ENCODE data around the gene ACP6. TPM values are rescaled to one million over a fixed set of nuclear protein-coding genes. Genes with fewer than 3 reads are reported as not detected.

The ACP6 gene
- total RNA-seq, 2 experiments from 2014 or later, result 11.1 to 11.7 TPM

DNA sequence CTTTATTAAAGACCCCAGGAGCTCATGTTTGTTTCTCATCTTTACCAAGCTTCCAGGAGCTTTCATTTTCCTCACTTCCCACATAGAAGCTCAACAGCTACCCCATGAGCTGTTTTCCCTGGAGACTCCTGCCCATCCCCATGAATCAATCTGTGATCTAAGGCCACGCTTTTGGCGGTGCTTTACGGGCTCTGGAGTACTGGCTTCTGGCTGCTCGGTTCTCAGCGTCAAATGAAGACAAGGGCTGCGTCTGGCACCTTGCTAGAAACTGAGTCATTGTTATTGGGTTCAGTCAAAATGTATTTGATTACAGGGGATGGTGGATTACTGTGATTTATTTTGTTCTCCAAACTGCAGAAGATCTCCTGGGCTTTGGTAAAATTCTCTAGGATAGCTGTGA lies 39.9 kb downstream of the ACP6 start:
- DNase-seq (no peak), ATAC-seq (no peak)
- H3K36me3 Mint-ChIP-seq (ENCODE audit: low read depth), result peaks cover 4% of the 10 kb centered on the region
- no peaks in the 10 kb centered on the region for H3K27me3 Mint-ChIP-seq
- no peaks in the 10 kb centered on the region for H3K9me3 Mint-ChIP-seq (ENCODE audit: low read depth)
- no peak overlapping the region for H3K4me3 Mint-ChIP-seq
- H3K4me1 Mint-ChIP-seq, result peaks cover 35% of the 10 kb centered on the region
- POLR2A ChIA-PET, result no interaction called here
- H3K27ac Mint-ChIP-seq, result no peak overlapping the region
- intact Hi-C loops (cut with DNase I, micrococcal nuclease), result no loop called here
- CTCF ChIA-PET, result interaction anchor here (0.7 to 1.9 kb wide), 8 partner anchors 9 to 168 kb away, joined by 3 to 7 read pairs (median 4); no protein-coding TSS in a partner anchor

DNA sequence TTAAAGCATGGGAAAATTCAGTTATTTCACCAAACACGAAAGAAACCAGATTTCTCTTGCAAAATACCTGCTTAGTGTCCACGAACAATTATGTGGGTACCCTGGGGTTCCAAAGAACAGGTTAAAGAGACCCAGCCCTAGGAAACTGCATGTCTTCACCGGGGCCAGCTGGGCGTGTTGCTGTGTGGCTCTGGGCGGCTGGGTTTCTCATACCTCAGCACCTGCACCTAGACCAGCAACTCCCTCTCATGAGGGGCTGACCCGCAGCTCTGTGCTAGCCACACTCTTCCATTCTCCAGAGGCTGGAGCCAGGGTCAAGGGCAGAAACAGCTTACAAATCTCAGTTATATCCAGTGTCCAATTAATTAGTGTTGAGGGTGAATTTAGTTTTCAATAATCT lies 40.3 kb downstream of the ACP6 start:
- POLR2A ChIA-PET, result no interaction called here
- intact Hi-C loops (cut with DNase I, micrococcal nuclease), result no loop called here
- Mint-ChIP-seq H3K36me3 (ENCODE audit: low read depth) (peaks cover 7% of the 10 kb centered on the region), H3K27ac (no peak overlapping the region), H3K4me1 (peaks cover 35% of the 10 kb centered on the region), H3K4me3 (no peak overlapping the region), H3K9me3 (ENCODE audit: low read depth) (no peaks in the 10 kb centered on the region), H3K27me3 (no peaks in the 10 kb centered on the region)
- ATAC-seq (no peak), DNase-seq (no peak)
- CTCF ChIA-PET, result interaction anchor here (0.7 to 1.9 kb wide), 8 partner anchors 9 to 168 kb away, joined by 3 to 7 read pairs (median 4); no protein-coding TSS in a partner anchor

DNA sequence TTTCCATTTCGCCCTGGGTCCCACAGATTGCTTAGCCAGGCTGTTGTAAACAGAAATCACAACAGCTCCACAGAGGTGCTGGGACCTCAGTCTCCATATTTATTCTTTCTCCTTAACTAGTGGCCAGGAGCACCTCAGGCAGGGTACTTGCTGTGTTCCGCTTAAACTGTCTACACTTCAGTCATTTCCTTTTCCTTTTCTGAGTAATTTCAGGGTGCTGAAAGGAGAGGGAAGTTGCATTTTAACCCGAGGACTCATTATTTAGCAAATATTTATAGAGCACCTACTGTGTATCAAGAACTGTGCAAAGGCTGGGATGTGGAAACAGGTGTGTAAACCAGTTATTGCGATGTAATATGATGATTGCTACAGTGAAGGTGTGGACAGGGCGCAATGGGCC lies 41.9 kb downstream of the ACP6 start:
- DNase-seq (no peak), ATAC-seq (no peak)
- Mint-ChIP-seq H3K36me3 (ENCODE audit: low read depth) (peaks cover 11% of the 10 kb centered on the region), H3K9me3 (ENCODE audit: low read depth) (no peaks in the 10 kb centered on the region), H3K4me1 (peaks cover 35% of the 10 kb centered on the region), H3K4me3 (no peak overlapping the region), H3K27ac (no peak overlapping the region), H3K27me3 (no peaks in the 10 kb centered on the region)
- intact Hi-C loops (cut with DNase I, micrococcal nuclease), result loop anchor here in 1 of 2 experiments (2.0 kb wide), 1 partner anchor 134 kb away; no protein-coding TSS in a partner anchor
- POLR2A ChIA-PET, result no interaction called here
- CTCF ChIA-PET, result interaction anchor here (0.6 to 4.9 kb wide), 6 partner anchors 11 to 122 kb away, joined by 3 to 23 read pairs (median 4); partner anchors contain the start of gene BCL9

DNA sequence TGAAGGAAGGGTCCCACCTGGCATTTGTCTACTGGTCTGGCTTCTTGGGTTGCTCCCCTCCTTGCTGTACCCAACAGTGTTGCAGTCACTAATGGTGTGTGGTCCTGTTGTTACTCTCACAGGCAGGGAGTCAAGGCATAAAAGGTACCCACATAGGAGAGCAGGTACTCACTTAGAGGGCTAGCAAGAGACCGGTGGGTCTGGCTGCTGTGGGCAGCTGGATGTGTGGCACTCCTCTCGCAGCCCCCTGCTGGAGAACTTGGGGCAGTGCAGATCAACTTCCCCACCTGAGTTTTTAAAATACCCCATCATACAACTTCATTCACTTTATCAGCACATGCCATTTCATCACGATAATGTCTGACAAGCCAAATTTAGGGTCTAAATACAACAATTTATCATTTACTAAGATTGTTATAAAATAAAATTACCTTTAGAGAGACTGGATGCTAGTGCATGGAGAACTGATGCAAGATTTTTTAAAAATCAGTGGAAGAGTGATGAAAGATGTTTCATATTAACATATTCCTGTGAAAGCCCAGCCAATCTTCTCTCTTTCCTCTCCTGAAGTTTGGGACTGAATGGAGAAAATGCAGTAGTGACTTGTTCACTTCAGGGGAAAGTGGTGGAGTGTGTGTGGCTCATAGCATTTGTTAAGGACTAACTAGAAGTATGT lies 42.8 kb downstream of the ACP6 start:
- ChIA-PET CTCF (interaction anchor here (0.7 to 4.9 kb wide), 20 partner anchors 8 to 292 kb away, joined by 3 to 23 read pairs (median 4); partner anchors contain the start of gene BCL9), POLR2A (no interaction called here)
- DNase-seq, result peak; percentile 72
- Mint-ChIP-seq H3K27ac (peak overlapping the region; percentile 29), H3K4me1 (peaks cover 35% of the 10 kb centered on the region), H3K27me3 (no peaks in the 10 kb centered on the region), H3K9me3 (ENCODE audit: low read depth) (no peaks in the 10 kb centered on the region), H3K4me3 (no peak overlapping the region), H3K36me3 (ENCODE audit: low read depth) (peaks cover 15% of the 10 kb centered on the region)
- peak; percentile 78 for ATAC-seq
- intact Hi-C loops (cut with DNase I, micrococcal nuclease), result loop anchor here (1.0 to 2.0 kb wide), 3 partner anchors 112 to 133 kb away; no protein-coding TSS in a partner anchor

DNA sequence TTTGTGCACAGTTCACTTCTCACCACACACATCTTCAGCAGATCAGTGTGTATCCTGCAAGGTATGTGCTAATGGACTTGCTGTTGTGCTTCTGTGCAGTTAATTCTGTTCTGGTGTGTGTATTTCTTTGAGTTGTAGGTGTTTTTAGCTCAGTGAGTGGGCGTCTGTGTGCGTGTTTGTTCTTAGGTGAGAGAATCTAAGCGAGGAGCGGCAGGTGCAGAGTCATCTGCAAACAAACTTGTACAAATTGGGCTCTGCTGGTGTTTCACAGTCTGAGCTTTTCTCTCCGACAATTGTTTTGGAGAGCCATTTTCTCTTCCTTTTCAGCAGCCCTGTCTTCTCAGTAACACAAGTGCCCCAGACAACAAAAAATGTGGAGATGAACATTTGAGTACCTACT lies 43.6 kb downstream of the ACP6 start:
- Mint-ChIP-seq H3K4me3 (no peak overlapping the region), H3K9me3 (ENCODE audit: low read depth) (no peaks in the 10 kb centered on the region), H3K27ac (peak overlapping the region; percentile 28), H3K36me3 (ENCODE audit: low read depth) (peaks cover 19% of the 10 kb centered on the region), H3K4me1 (peaks cover 35% of the 10 kb centered on the region), H3K27me3 (no peaks in the 10 kb centered on the region)
- peak; percentile 35 for ATAC-seq
- intact Hi-C loops (cut with DNase I, micrococcal nuclease), result loop anchor here (1.0 kb wide), 2 partner anchors 111 to 131 kb away; no protein-coding TSS in a partner anchor
- ChIA-PET CTCF (interaction anchor here (0.8 to 4.9 kb wide), 16 partner anchors 8 to 134 kb away, joined by 3 to 23 read pairs (median 4); a partner anchor contains a TSS), POLR2A (no interaction called here)
- DNase-seq, result no peak

DNA sequence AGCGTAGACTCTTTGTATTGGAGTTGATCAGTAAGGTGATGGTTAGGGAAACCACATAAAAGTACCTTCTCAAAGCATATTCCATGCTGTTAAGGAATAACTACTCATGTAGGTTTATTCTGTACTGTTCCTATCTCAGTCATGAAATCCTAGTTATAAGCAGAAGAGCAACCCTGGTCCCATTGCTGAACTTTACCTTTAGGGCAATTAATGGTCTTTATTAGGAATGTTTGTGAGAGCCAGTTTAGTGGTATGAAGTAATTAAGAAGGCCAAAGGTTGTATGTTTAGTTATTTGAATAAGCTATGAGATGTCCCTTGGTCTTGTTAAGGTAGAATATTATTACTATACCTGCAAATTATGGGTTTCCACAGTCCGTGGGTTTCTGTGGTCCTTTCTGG lies 44.0 kb downstream of the ACP6 start:
- intact Hi-C loops (cut with DNase I, micrococcal nuclease), result no loop called here
- ATAC-seq (no peak), DNase-seq (no peak)
- H3K27me3 Mint-ChIP-seq, result no peaks in the 10 kb centered on the region
- peaks cover 35% of the 10 kb centered on the region for H3K4me1 Mint-ChIP-seq
- H3K36me3 Mint-ChIP-seq (ENCODE audit: low read depth), result peaks cover 22% of the 10 kb centered on the region
- no peaks in the 10 kb centered on the region for H3K9me3 Mint-ChIP-seq (ENCODE audit: low read depth)
- no peak overlapping the region for H3K27ac Mint-ChIP-seq
- H3K4me3 Mint-ChIP-seq, result no peak overlapping the region
- CTCF ChIA-PET, result interaction anchor here (0.7 to 4.9 kb wide), 12 partner anchors 9 to 134 kb away, joined by 4 to 23 read pairs (median 5); a partner anchor contains a TSS
- POLR2A ChIA-PET, result no interaction called here

DNA sequence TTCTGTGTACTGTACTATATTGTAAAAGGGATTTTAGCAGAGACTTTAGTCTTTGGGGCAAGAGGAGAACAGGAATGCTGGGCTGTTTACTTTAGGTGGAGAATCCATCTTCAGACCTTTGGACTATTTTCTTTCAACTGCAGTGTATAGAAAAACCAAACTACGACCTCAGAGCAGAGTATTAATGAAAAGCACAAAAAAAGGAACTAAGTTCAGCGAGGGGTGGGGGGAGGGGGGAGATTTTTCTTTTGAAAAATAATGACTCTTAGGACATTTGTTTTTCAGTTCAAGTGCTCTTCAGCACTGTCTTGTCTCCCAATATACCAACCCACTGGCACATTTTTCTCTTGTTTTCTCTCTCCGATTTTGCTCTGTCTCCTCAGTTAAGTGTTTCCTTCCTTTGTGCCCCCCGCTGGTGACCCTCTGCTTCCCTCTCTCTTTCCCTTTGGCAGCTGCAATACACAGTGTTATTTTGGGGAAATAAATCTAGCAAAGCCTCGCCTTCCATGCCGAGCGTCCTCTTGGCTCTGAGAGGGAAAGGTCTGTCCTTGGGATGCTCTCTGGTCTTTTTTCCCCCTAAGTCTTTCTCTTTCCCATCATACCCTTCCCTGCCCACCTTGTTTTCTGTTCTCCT lies 44.8 kb downstream of the ACP6 start:
- POLR2A ChIA-PET, result no interaction called here
- CTCF ChIA-PET, result interaction anchor here (0.7 to 4.9 kb wide), 7 partner anchors 10 to 109 kb away, joined by 4 to 23 read pairs (median 5); a partner anchor contains a TSS

DNA sequence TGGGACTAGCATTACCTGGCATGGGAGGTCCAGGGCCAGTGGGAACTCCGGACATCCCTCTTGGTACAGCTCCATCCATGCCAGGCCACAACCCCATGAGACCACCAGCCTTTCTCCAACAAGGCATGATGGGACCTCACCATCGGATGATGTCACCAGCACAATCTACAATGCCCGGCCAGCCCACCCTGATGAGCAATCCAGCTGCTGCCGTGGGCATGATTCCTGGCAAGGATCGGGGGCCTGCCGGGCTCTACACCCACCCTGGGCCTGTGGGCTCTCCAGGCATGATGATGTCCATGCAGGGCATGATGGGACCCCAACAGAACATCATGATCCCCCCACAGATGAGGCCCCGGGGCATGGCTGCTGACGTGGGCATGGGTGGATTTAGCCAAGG lies 45.8 kb downstream of the ACP6 start:
- DNase-seq (no peak), ATAC-seq (no peak)
- no peaks in the 10 kb centered on the region for H3K27me3 Mint-ChIP-seq
- H3K9me3 Mint-ChIP-seq (ENCODE audit: low read depth), result no peaks in the 10 kb centered on the region
- intact Hi-C loops (cut with DNase I, micrococcal nuclease), result no loop called here
- CTCF ChIA-PET, result interaction anchor here (4.9 kb wide), 1 partner anchor 108 kb away, joined by 23 read pairs; no protein-coding TSS in a partner anchor
- no peak overlapping the region for H3K27ac Mint-ChIP-seq
- H3K4me1 Mint-ChIP-seq, result peaks cover 30% of the 10 kb centered on the region
- POLR2A ChIA-PET, result no interaction called here
- no peak overlapping the region for H3K4me3 Mint-ChIP-seq
- peaks cover 36% of the 10 kb centered on the region for H3K36me3 Mint-ChIP-seq (ENCODE audit: low read depth)

More for the DNA sequence above, 44.8 kb downstream of the ACP6 start:
- H3K4me1 Mint-ChIP-seq, result peaks cover 35% of the 10 kb centered on the region
- peak overlapping the region; percentile 21 for H3K27ac Mint-ChIP-seq
- intact Hi-C loops (cut with DNase I, micrococcal nuclease), result no loop called here
- ATAC-seq (no peak), DNase-seq (no peak)
- no peaks in the 10 kb centered on the region for H3K27me3 Mint-ChIP-seq
- no peaks in the 10 kb centered on the region for H3K9me3 Mint-ChIP-seq (ENCODE audit: low read depth)
- H3K36me3 Mint-ChIP-seq (ENCODE audit: low read depth), result peaks cover 29% of the 10 kb centered on the region
- no peak overlapping the region for H3K4me3 Mint-ChIP-seq

DNA sequence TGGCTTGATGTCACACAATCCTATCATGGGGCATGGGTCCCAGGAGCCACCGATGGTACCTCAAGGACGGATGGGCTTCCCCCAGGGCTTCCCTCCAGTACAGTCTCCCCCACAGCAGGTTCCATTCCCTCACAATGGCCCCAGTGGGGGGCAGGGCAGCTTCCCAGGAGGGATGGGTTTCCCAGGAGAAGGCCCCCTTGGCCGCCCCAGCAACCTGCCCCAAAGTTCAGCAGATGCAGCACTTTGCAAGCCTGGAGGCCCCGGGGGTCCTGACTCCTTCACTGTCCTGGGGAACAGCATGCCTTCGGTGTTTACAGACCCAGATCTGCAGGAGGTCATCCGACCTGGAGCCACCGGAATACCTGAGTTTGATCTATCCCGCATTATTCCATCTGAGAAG lies 46.3 kb downstream of the ACP6 start:
- Mint-ChIP-seq H3K36me3 (ENCODE audit: low read depth) (peaks cover 41% of the 10 kb centered on the region), H3K4me1 (peaks cover 26% of the 10 kb centered on the region), H3K4me3 (no peak overlapping the region), H3K27ac (no peak overlapping the region), H3K9me3 (ENCODE audit: low read depth) (no peaks in the 10 kb centered on the region), H3K27me3 (no peaks in the 10 kb centered on the region)
- CTCF ChIA-PET, result interaction anchor here (4.9 kb wide), 1 partner anchor 108 kb away, joined by 23 read pairs; no protein-coding TSS in a partner anchor
- no peak for ATAC-seq
- intact Hi-C loops (cut with DNase I, micrococcal nuclease), result no loop called here
- POLR2A ChIA-PET, result no interaction called here
- DNase-seq, result no peak

DNA sequence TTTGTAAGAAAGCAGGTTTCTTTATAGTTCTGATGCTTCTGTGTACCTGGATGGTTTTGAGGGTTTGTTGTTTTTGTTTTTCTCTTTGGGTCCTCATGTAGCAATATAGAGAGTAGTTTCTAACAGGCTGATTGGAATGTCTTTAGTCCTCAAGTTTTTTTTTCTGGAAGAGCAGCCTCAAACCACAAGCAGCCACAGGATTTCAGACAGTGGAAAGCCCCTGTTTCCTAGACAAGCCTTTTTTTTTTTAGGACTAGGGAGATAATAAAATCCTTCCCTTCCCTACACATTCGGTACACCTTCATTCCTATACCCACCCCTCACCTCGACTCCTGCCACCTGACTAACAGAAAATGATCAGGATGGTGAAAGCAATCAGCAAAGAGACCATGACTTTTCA lies 47.6 kb downstream of the ACP6 start:
- H3K4me3 Mint-ChIP-seq, result no peak overlapping the region
- no peaks in the 10 kb centered on the region for H3K27me3 Mint-ChIP-seq
- H3K9me3 Mint-ChIP-seq (ENCODE audit: low read depth), result no peaks in the 10 kb centered on the region
- H3K36me3 Mint-ChIP-seq (ENCODE audit: low read depth), result peaks cover 51% of the 10 kb centered on the region
- no peak for ATAC-seq
- H3K27ac Mint-ChIP-seq, result no peak overlapping the region
- intact Hi-C loops (cut with DNase I, micrococcal nuclease), result no loop called here
- POLR2A ChIA-PET, result no interaction called here
- CTCF ChIA-PET, result interaction anchor here (0.6 kb wide), 1 partner anchor 636 kb away, joined by 3 read pairs; no protein-coding TSS in a partner anchor
- no peak for DNase-seq
- peaks cover 32% of the 10 kb centered on the region for H3K4me1 Mint-ChIP-seq

DNA sequence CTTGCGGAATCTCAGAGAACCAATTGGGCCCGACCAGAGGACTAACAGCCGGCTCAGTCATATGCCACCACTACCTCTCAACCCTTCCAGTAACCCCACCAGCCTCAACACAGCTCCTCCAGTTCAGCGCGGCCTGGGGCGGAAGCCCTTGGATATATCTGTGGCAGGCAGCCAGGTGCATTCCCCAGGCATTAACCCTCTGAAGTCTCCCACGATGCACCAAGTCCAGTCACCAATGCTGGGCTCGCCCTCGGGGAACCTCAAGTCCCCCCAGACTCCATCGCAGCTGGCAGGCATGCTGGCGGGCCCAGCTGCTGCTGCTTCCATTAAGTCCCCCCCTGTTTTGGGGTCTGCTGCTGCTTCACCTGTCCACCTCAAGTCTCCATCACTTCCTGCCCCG lies 49.8 kb downstream of the ACP6 start:
- peaks cover 62% of the 10 kb centered on the region for H3K36me3 Mint-ChIP-seq (ENCODE audit: low read depth)
- POLR2A ChIA-PET, result no interaction called here
- intact Hi-C loops (cut with DNase I, micrococcal nuclease), result no loop called here
- no peak overlapping the region for H3K27ac Mint-ChIP-seq
- CTCF ChIA-PET, result interaction anchor here (0.8 kb wide), 1 partner anchor 89 kb away, joined by 3 read pairs; no protein-coding TSS in a partner anchor
- DNase-seq, result no peak
- H3K9me3 Mint-ChIP-seq (ENCODE audit: low read depth), result no peaks in the 10 kb centered on the region
- H3K4me1 Mint-ChIP-seq, result peaks cover 27% of the 10 kb centered on the region
- H3K4me3 Mint-ChIP-seq, result no peak overlapping the region
- H3K27me3 Mint-ChIP-seq, result no peaks in the 10 kb centered on the region
- ATAC-seq, result no peak

Data from activated CD4-positive, alpha-beta T cell treated with anti-CD3 and anti-CD28 coated beads for 36 hours (primary cell).